ENCODE measurements around the gene ABAT. TPM values are rescaled to one million over a fixed set of nuclear protein-coding genes. Genes with fewer than 3 reads are reported as not detected.

ABAT gene
- total RNA-seq, 1 experiment from 2014 or later, result 7.3 TPM

DNA sequence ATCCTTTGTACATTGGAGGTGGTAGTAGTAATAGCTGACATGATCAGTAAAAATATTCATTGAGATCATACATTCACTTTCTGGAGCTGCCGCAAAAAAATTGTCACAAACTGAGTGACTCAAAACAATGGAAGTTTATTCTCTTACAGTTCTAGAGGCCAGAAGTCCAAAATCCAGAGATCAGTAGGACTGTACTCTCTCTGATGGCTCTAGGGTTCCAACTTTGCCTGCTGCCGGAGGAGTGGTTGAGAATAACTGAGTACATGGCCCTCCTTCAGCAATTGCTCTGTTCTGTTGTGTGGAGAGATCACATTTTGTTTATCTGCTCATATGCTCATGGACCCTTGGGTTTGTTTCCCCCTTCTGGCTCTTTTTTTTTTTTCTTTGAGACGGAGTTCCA lies 23.5 kb downstream of the ABAT start:
- Histone ChIP-seq H3K9me3 (ENCODE audit: control insufficient read depth, low read depth, low read length) (no peaks in the 10 kb centered on the region), H3K14ac (ENCODE audit: insufficient read depth, low read length) (no peak overlapping the region), H3K27ac (ENCODE audit: insufficient read length, low read depth, low read length) (no peak overlapping the region), H3K79me1 (ENCODE audit: insufficient read depth, low read depth, low read length, poor library complexity, severe bottlenecking) (no peaks in the 10 kb centered on the region), H2BK120ac (ENCODE audit: low read depth, low read length, poor library complexity, severe bottlenecking) (no peak overlapping the region), H3K18ac (ENCODE audit: insufficient read length, low read depth, low read length) (no peak overlapping the region), H4K5ac (ENCODE audit: insufficient read length, low read depth, low read length) (no peak overlapping the region), H3T11ph (ENCODE audit: low read length) (no peak overlapping the region), H2AK5ac (ENCODE audit: insufficient read length, low read length) (no peak overlapping the region), H3K4me2 (ENCODE audit: insufficient read depth, insufficient read length, low read length) (no peak overlapping the region), H3K23me2 (ENCODE audit: insufficient read length, low read depth, low read length, poor library complexity, severe bottlenecking) (no peaks in the 10 kb centered on the region), H2BK5ac (ENCODE audit: insufficient read length, low read length) (no peak overlapping the region), H3K4ac (ENCODE audit: low read depth, low read length) (no peak overlapping the region), H3K56ac (ENCODE audit: insufficient read length, low read depth, low read length) (no peak overlapping the region), H3K79me2 (ENCODE audit: insufficient read depth, low read length) (no peaks in the 10 kb centered on the region), H2AFZ (ENCODE audit: low read length) (no peak overlapping the region), H3K23ac (ENCODE audit: insufficient read length, low read depth, low read length) (no peak overlapping the region), H2BK15ac (ENCODE audit: low read depth, low read length) (no peak overlapping the region), H4K91ac (ENCODE audit: insufficient read length, low read depth, low read length) (no peak overlapping the region), H3K27me3 (ENCODE audit: insufficient read depth, low read length) (no peaks in the 10 kb centered on the region), H3K9ac (ENCODE audit: extremely low read depth, insufficient read length, low read length) (no peak overlapping the region), H3K4me1 (ENCODE audit: insufficient read depth, low read length) (no peaks in the 10 kb centered on the region), H4K20me1 (ENCODE audit: control insufficient read depth, insufficient read depth, insufficient read length) (no peaks in the 10 kb centered on the region), H2BK12ac (ENCODE audit: insufficient read length, low read depth, low read length) (no peak overlapping the region), H2BK20ac (ENCODE audit: low read depth, low read length, poor library complexity, severe bottlenecking) (no peak overlapping the region), H4K8ac (replicated peaks; ENCODE audit: insufficient read length, low read depth, low read length) (no peak overlapping the region)
- H3K9me3 Mint-ChIP-seq, result no peaks in the 10 kb centered on the region
- WGBS (ENCODE audit: extremely low coverage, insufficient read length, low lambda C conversion rate), result no CpG with 5 or more reads among the region's 3 CpGs
- H3K4me3 Mint-ChIP-seq, result no peak overlapping the region
- no peak overlapping the region for H3K27ac Mint-ChIP-seq
- H3K4me1 Mint-ChIP-seq, result no peaks in the 10 kb centered on the region; a peak in 1 of 4 replicates
- no peak for DNase-seq
- H3K36me3 Mint-ChIP-seq (ENCODE audit: insufficient read depth in 1 of 3, low read depth in 3 of 3), result no peaks in the 10 kb centered on the region
- TF ChIP-seq, protein P1, sequence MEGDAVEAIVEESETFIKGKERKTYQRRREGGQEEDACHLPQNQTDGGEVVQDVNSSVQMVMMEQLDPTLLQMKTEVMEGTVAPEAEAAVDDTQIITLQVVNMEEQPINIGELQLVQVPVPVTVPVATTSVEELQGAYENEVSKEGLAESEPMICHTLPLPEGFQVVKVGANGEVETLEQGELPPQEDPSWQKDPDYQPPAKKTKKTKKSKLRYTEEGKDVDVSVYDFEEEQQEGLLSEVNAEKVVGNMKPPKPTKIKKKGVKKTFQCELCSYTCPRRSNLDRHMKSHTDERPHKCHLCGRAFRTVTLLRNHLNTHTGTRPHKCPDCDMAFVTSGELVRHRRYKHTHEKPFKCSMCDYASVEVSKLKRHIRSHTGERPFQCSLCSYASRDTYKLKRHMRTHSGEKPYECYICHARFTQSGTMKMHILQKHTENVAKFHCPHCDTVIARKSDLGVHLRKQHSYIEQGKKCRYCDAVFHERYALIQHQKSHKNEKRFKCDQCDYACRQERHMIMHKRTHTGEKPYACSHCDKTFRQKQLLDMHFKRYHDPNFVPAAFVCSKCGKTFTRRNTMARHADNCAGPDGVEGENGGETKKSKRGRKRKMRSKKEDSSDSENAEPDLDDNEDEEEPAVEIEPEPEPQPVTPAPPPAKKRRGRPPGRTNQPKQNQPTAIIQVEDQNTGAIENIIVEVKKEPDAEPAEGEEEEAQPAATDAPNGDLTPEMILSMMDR (conservative IDR thresholded peaks at IDR 0.05), result no peak
- H3K27me3 Mint-ChIP-seq (ENCODE audit: low read depth), result no peaks in the 10 kb centered on the region; the same call in 1 of the 2 replicates
